HG03135 (cell line): ENCODE results near the gene NUBP2.

Experiments
- ATAC-seq: cut with Tn5 transposase; IDR thresholded peaks from one replicate; pipeline ENCODE4 v1.9.1; 2021; ENCODE audit warnings: mild to moderate bottlenecking, moderate library complexity; ENCODE audit not compliant: unreplicated experiment

The NUBP2 gene

GRCh38 chr16:1782408-1783264 lies at the start of gene NUBP2, which contains the start of gene SPSB3:
Gene NUBP2, plus strand, starts transcription at chr16:1782960. Its CDS starts 61 bp downstream, at chr16:1783021.
Gene SPSB3, minus strand, starts transcription at chr16:1782571. Its CDS starts 1,088 bp downstream, at chr16:1781483.
- ATAC-seq, result peak; percentile 86

GRCh38 chr16:1734123-1734522 lies 48.6 kb upstream of the NUBP2 start:
- ATAC-seq, result no peak

GRCh38 chr16:1734816-1735215 lies 47.9 kb upstream of the NUBP2 start:
- no peak for ATAC-seq

GRCh38 chr16:1740234-1740633 lies 42.5 kb upstream of the NUBP2 start:
- no peak for ATAC-seq

GRCh38 chr16:1740781-1741490 lies 41.8 kb upstream of the NUBP2 start:
- no peak for ATAC-seq

- ATAC-seq, result no peak
These were observed 41.1 kb upstream of the NUBP2 start for GRCh38 chr16:1741553-1742165.

- no peak for ATAC-seq
These were observed 39.1 kb upstream of the NUBP2 start for GRCh38 chr16:1743376-1744337.

GRCh38 chr16:1744338-1744840 lies 38.4 kb upstream of the NUBP2 start:
- ATAC-seq, result no peak

- ATAC-seq, result no peak
These were observed 37.4 kb upstream of the NUBP2 start for GRCh38 chr16:1745181-1745899.

GRCh38 chr16:1745900-1746692 lies 36.7 kb upstream of the NUBP2 start:
- no peak for ATAC-seq

- no peak for ATAC-seq
These were observed 36.0 kb upstream of the NUBP2 start for GRCh38 chr16:1746693-1747195.

GRCh38 chr16:1747934-1748333 lies 34.8 kb upstream of the NUBP2 start:
- no peak for ATAC-seq

GRCh38 chr16:1749152-1750117 lies 33.3 kb upstream of the NUBP2 start:
- no peak for ATAC-seq

- no peak for ATAC-seq
These were observed 30.8 kb upstream of the NUBP2 start for GRCh38 chr16:1751946-1752345.

- no peak for ATAC-seq
These were observed 29.9 kb upstream of the NUBP2 start for GRCh38 chr16:1752853-1753252.

- ATAC-seq, result no peak
These were observed 28.6 kb upstream of the NUBP2 start for GRCh38 chr16:1754204-1754603.

GRCh38 chr16:1757714-1758461 lies 24.9 kb upstream of the NUBP2 start:
- ATAC-seq, result no peak
